ENCODE data around the gene HSPBAP1. TPM values are rescaled to one million over a fixed set of nuclear protein-coding genes. Genes with fewer than 3 reads are reported as not detected.

HSPBAP1 gene
- total and polyA plus RNA-seq, 2 of the 13 experiments (the other 11 are each of a cell fraction or from before 2014, with no cell fraction given): 4.2 to 5.1 TPM

DNA sequence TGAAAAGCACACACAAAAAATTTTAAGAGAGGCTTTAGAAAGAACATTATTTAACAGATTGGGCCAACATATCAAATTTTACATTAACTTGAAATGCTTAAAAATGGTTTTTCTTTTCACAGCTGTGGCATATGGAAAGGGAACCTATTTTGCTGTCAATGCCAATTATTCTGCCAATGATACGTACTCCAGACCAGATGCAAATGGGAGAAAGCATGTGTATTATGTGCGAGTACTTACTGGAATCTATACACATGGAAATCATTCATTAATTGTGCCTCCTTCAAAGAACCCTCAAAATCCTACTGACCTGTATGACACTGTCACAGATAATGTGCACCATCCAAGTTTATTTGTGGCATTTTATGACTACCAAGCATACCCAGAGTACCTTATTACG, 65.4 kb downstream of the HSPBAP1 start:
- no peak for DNase-seq (ENCODE audit: low spot score)
- in situ Hi-C loops (cut with HindIII; ENCODE audit: extremely low pct_ligation_motif_present, low pct_unique_long_range_greater_than_20kb): no loop called here
- Histone ChIP-seq H3K9ac (ENCODE audit: insufficient read depth, low read depth, low read length) (no peak overlapping the region), H3K27ac (ENCODE audit: extremely low read length, insufficient read depth, low read length) (no peak overlapping the region), H3K27me3 (ENCODE audit: control insufficient read depth in 1 of 2, insufficient read depth in 2 of 2, low read length in 2 of 2) (no peaks in the 10 kb centered on the region), H3K4me1 (ENCODE audit: insufficient read depth, low read length) (no peaks in the 10 kb centered on the region), H3K9me3 (ENCODE audit: low read length) (no peaks in the 10 kb centered on the region), H2AFZ (ENCODE audit: low read length) (no peak overlapping the region), H3K4me3 (replicated peaks in 1 of 3; ENCODE audit: insufficient read depth in 1 of 3, low read depth in 2 of 3, low read length in 3 of 3) (no peak overlapping the region), H4K20me1 (ENCODE audit: insufficient read depth, low read length) (no peaks in the 10 kb centered on the region), H3K4me2 (ENCODE audit: low read depth, low read length) (no peak overlapping the region), H3K36me3 (replicated peaks in 1 of 2; ENCODE audit: control insufficient read depth in 1 of 2, insufficient read depth in 2 of 2, low read length in 2 of 2) (no peaks in the 10 kb centered on the region), H3K79me2 (ENCODE audit: insufficient read depth, low read length) (no peaks in the 10 kb centered on the region)
- no peak for FAIRE-seq
- intact Hi-C loops (cut with micrococcal nuclease; ENCODE audit: unreplicated experiment): no loop called here
- TF ChIP-seq ELF1 (CRISPR knock-in tag; IDR thresholded peaks at IDR 0.05): no peak
- no peak for TF ChIP-seq ZNF883 (CRISPR knock-in tag; IDR thresholded peaks at IDR 0.05; ENCODE audit: not compliant biosample characterization)
- no peak for TF ChIP-seq KAT7 (CRISPR knock-in tag; IDR thresholded peaks at IDR 0.05; ENCODE audit: borderline replicate concordance)
- TF ChIP-seq, protein P1, sequence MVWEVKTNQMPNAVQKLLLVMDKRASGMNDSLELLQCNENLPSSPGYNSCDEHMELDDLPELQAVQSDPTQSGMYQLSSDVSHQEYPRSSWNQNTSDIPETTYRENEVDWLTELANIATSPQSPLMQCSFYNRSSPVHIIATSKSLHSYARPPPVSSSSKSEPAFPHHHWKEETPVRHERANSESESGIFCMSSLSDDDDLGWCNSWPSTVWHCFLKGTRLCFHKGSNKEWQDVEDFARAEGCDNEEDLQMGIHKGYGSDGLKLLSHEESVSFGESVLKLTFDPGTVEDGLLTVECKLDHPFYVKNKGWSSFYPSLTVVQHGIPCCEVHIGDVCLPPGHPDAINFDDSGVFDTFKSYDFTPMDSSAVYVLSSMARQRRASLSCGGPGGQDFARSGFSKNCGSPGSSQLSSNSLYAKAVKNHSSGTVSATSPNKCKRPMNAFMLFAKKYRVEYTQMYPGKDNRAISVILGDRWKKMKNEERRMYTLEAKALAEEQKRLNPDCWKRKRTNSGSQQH (CRISPR knock-in tag; IDR thresholded peaks at IDR 0.05; ENCODE audit: low read depth): no peak
- TF ChIP-seq LCORL (IDR thresholded peaks at IDR 0.05): no peak
- no peak for TF ChIP-seq LCORL (CRISPR knock-in tag; IDR thresholded peaks at IDR 0.05)
- TF ChIP-seq FOSL2 (CRISPR knock-in tag; IDR thresholded peaks at IDR 0.05): no peak
- TF ChIP-seq FIP1L1 (IDR thresholded peaks at IDR 0.05; ENCODE audit: borderline replicate concordance, insufficient read depth, low read depth, low read length): no peak
- TF ChIP-seq MED1 (CRISPR knock-in tag; IDR thresholded peaks at IDR 0.05): no peak
- no peak for TF ChIP-seq ZNF260 (CRISPR knock-in tag; IDR thresholded peaks at IDR 0.05; ENCODE audit: borderline replicate concordance, low read depth)
- TF ChIP-seq ZNF713 (CRISPR knock-in tag; IDR thresholded peaks at IDR 0.05): no peak
- TF ChIP-seq ZBTB25 (CRISPR knock-in tag; IDR thresholded peaks at IDR 0.05): no peak
- TF ChIP-seq, protein P2, sequence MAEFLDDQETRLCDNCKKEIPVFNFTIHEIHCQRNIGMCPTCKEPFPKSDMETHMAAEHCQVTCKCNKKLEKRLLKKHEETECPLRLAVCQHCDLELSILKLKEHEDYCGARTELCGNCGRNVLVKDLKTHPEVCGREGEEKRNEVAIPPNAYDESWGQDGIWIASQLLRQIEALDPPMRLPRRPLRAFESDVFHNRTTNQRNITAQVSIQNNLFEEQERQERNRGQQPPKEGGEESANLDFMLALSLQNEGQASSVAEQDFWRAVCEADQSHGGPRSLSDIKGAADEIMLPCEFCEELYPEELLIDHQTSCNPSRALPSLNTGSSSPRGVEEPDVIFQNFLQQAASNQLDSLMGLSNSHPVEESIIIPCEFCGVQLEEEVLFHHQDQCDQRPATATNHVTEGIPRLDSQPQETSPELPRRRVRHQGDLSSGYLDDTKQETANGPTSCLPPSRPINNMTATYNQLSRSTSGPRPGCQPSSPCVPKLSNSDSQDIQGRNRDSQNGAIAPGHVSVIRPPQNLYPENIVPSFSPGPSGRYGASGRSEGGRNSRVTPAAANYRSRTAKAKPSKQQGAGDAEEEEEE (CRISPR knock-in tag; IDR thresholded peaks at IDR 0.05; ENCODE audit: borderline replicate concordance): no peak
- TF ChIP-seq, protein P3, sequence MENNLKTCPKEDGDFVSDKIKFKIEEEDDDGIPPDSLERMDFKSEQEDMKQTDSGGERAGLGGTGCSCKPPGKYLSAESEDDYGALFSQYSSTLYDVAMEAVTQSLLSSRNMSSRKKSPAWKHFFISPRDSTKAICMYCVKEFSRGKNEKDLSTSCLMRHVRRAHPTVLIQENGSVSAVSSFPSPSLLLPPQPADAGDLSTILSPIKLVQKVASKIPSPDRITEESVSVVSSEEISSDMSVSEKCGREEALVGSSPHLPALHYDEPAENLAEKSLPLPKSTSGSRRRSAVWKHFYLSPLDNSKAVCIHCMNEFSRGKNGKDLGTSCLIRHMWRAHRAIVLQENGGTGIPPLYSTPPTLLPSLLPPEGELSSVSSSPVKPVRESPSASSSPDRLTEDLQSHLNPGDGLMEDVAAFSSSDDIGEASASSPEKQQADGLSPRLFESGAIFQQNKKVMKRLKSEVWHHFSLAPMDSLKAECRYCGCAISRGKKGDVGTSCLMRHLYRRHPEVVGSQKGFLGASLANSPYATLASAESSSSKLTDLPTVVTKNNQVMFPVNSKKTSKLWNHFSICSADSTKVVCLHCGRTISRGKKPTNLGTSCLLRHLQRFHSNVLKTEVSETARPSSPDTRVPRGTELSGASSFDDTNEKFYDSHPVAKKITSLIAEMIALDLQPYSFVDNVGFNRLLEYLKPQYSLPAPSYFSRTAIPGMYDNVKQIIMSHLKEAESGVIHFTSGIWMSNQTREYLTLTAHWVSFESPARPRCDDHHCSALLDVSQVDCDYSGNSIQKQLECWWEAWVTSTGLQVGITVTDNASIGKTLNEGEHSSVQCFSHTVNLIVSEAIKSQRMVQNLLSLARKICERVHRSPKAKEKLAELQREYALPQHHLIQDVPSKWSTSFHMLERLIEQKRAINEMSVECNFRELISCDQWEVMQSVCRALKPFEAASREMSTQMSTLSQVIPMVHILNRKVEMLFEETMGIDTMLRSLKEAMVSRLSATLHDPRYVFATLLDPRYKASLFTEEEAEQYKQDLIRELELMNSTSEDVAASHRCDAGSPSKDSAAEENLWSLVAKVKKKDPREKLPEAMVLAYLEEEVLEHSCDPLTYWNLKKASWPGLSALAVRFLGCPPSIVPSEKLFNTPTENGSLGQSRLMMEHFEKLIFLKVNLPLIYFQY (CRISPR knock-in tag; IDR thresholded peaks at IDR 0.05; ENCODE audit: borderline replicate concordance): no peak
- no peak for TF ChIP-seq AGO1 (IDR thresholded peaks at IDR 0.05; ENCODE audit: low read depth, low read length, poor library complexity, severe bottlenecking)
- TF ChIP-seq FOSL1 (CRISPR knock-in tag; IDR thresholded peaks at IDR 0.05; ENCODE audit: borderline replicate concordance): no peak
- no TSS peak for BruUV-seq (replicated peaks)
- POLR2A ChIA-PET: no interaction called here
- 92% methylated on average over 3 of the region's 3 CpGs for WGBS (ENCODE audit: low lambda C conversion rate)
- CTCF ChIA-PET (ENCODE audit: low intra/inter-chr PET ratio, low total read pairs): no interaction called here
- no peak for ATAC-seq

Measured in HepG2 (cell line).